ENCODE data around the gene CNTN5.

CNTN5 gene

DNA sequence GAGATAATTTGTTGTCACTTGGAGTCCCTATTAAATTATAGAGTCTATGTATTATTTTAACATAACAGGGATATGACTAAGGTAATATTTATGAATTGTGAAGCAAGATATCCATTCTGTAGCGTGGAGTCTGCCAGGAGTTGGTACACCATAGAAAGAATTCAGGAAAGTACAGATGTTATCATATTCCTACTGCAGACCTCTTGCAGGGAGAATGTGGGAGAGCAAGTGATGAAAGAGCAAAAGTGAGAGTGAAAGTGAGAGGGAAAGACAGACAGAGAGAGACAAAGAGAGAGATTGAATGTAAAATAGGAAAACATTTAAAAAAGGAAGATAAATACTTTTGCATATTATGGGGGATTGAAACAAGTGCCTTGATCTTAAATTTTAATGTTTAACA, 468.8 kb downstream of the CNTN5 start:
- H3K4me1 ChIP-seq: no peaks in the 10 kb centered on the region
- no peak overlapping the region for H3K4me3 ChIP-seq
- H3K4me2 ChIP-seq: no peak overlapping the region
- no peaks in the 10 kb centered on the region for H3K36me3 ChIP-seq
- H3K9me3 ChIP-seq (replicated peaks in 1 of 11): no peaks in the 10 kb centered on the region
- H3K27me3 ChIP-seq: no peaks in the 10 kb centered on the region
- no peaks in the 10 kb centered on the region for H4K20me1 ChIP-seq
- no peak overlapping the region for H3K9ac ChIP-seq
- no peak for TF ChIP-seq Cebpa-rat (IDR thresholded peaks at IDR 0.05)
- H3K27ac ChIP-seq: no peak overlapping the region

- H3K27me3 ChIP-seq: no peaks in the 10 kb centered on the region
- TF ChIP-seq Cebpa-rat (IDR thresholded peaks at IDR 0.05): no peak
- H4K20me1 ChIP-seq: no peaks in the 10 kb centered on the region
Observed at GRCh38 chr11:99494065-99494464, 473.3 kb downstream of the CNTN5 start.

DNA sequence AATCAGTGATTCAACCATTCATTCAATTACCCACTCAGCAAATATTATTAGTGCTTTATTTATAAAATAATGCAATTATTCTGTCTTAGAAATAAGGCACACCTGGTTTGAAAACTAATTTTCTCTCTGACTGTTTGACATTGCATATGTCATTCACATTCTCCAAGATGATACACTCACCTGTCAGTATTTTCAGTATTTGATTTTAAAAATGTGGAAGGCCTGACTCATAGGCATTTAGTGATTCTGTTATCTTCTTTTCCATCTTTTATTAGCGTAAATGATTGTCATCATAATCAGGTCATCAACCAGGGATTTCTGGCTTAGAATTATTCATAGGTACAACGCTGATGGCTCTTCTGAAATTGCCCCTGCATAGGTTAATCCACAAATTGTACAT, 480.9 kb downstream of the CNTN5 start:
- Histone ChIP-seq H3K36me3 (no peaks in the 10 kb centered on the region), H3K4me1 (peaks cover 0 to 10% (median 0%) of the 10 kb centered on the region in 10 experiments; a peak in 4 of 20 replicates), H3K4me2 (no peak overlapping the region), H3K4me3 (no peak overlapping the region), H3K27me3 (no peaks in the 10 kb centered on the region), H3K27ac (no peak overlapping the region), H4K20me1 (no peaks in the 10 kb centered on the region), H3K9me3 (replicated peaks in 1 of 11) (no peaks in the 10 kb centered on the region), H3K9ac (no peak overlapping the region)
- TF ChIP-seq Cebpa-rat (IDR thresholded peaks at IDR 0.05): no peak

More at GRCh38 chr11:99494065-99494464, 473.3 kb downstream of the CNTN5 start:
- Histone ChIP-seq H3K9me3 (replicated peaks in 1 of 11) (no peaks in the 10 kb centered on the region), H3K27ac (no peak overlapping the region), H3K4me3 (no peak overlapping the region), H3K9ac (no peak overlapping the region), H3K4me2 (no peak overlapping the region), H3K4me1 (peaks cover 0 to 12% (median 0%) of the 10 kb centered on the region in 10 experiments; a peak in 4 of 20 replicates), H3K36me3 (no peaks in the 10 kb centered on the region)

GRCh38 chr11:99505316-99505715, 484.6 kb downstream of the CNTN5 start:
- H3K27me3 ChIP-seq: no peaks in the 10 kb centered on the region
- no peak overlapping the region for H3K27ac ChIP-seq
- no peak overlapping the region for H3K4me2 ChIP-seq
- TF ChIP-seq Cebpa-rat (IDR thresholded peaks at IDR 0.05): no peak
- no peak overlapping the region for H3K9ac ChIP-seq
- no peaks in the 10 kb centered on the region for H3K9me3 ChIP-seq (replicated peaks in 1 of 11)
- H3K4me3 ChIP-seq: no peak overlapping the region
- no peaks in the 10 kb centered on the region for H3K36me3 ChIP-seq
- no peaks in the 10 kb centered on the region for H4K20me1 ChIP-seq
- H3K4me1 ChIP-seq: no peaks in the 10 kb centered on the region

- H3K27ac ChIP-seq: no peak overlapping the region
- no peaks in the 10 kb centered on the region for H3K4me1 ChIP-seq
- H3K27me3 ChIP-seq: no peaks in the 10 kb centered on the region
- no peaks in the 10 kb centered on the region for H3K36me3 ChIP-seq
- no peaks in the 10 kb centered on the region for H4K20me1 ChIP-seq
- no peaks in the 10 kb centered on the region for H3K9me3 ChIP-seq (replicated peaks in 1 of 11)
- TF ChIP-seq Cebpa-rat (IDR thresholded peaks at IDR 0.05): no peak
- no peak overlapping the region for H3K4me2 ChIP-seq
- no peak overlapping the region for H3K4me3 ChIP-seq
- H3K9ac ChIP-seq: no peak overlapping the region
Observed at GRCh38 chr11:99505831-99506230, 485.1 kb downstream of the CNTN5 start.

DNA sequence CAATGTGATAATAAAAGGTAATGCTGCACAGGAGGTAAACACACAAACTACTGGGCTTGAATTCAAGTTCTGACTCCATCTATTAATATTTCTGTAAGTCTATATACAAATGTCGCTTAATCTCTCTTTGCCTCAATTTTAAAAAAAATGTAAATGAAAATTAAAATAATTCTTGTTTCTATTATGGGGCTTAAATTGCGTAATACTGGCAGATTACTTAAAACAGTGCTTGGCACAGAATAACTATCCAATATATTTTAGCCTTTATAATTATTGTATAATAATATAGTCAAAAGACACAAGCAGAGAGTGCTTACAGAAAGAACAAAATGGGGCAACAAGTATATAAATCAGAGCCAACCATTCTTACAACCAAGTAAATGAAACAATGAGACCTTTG, 489.1 kb downstream of the CNTN5 start:
- no peaks in the 10 kb centered on the region for H3K27me3 ChIP-seq
- H3K4me3 ChIP-seq: no peak overlapping the region
- H3K27ac ChIP-seq: no peak overlapping the region
- no peak overlapping the region for H3K9ac ChIP-seq
- no peaks in the 10 kb centered on the region for H4K20me1 ChIP-seq
- H3K36me3 ChIP-seq: no peaks in the 10 kb centered on the region
- no peaks in the 10 kb centered on the region for H3K9me3 ChIP-seq (replicated peaks in 1 of 11)
- peak in 1 of 11 experiments; percentile 62; a peak in 2 of 22 replicates for TF ChIP-seq Cebpa-rat (IDR thresholded peaks at IDR 0.05)
- H3K4me2 ChIP-seq: no peak overlapping the region
- H3K4me1 ChIP-seq: no peaks in the 10 kb centered on the region

DNA sequence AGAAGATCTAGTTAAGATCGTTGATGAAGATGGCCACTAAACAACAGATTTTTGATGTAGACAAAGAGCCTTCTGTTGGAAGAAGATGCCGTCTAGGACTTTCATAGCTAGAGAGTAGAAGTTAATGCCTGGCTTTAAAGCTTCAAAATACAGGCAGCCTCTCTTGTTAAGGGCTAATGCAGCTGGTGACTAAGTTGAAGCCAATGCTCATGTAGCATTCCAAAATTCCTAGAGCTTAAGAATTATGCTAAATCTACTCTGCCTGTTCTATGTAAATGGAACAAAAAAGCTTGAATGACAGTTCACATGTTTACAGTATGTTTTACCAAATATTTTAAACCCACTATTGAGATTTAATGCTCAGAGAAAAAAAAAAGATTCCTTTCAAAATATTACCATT, 492.6 kb downstream of the CNTN5 start:
- Histone ChIP-seq H3K4me1 (no peaks in the 10 kb centered on the region), H3K4me2 (no peak overlapping the region), H3K9ac (no peak overlapping the region), H4K20me1 (no peaks in the 10 kb centered on the region), H3K9me3 (replicated peaks in 1 of 11) (no peaks in the 10 kb centered on the region), H3K27me3 (no peaks in the 10 kb centered on the region), H3K4me3 (no peak overlapping the region), H3K36me3 (no peaks in the 10 kb centered on the region), H3K27ac (no peak overlapping the region)
- TF ChIP-seq Cebpa-rat (IDR thresholded peaks at IDR 0.05): no peak

- Histone ChIP-seq H3K4me2 (no peak overlapping the region), H3K9ac (no peak overlapping the region), H3K9me3 (replicated peaks in 1 of 11) (no peaks in the 10 kb centered on the region), H3K4me1 (no peaks in the 10 kb centered on the region), H3K4me3 (no peak overlapping the region), H3K27ac (no peak overlapping the region), H3K27me3 (no peaks in the 10 kb centered on the region), H4K20me1 (no peaks in the 10 kb centered on the region), H3K36me3 (no peaks in the 10 kb centered on the region)
- TF ChIP-seq Cebpa-rat (IDR thresholded peaks at IDR 0.05): no peak
Observed at GRCh38 chr11:99519095-99519494, 498.3 kb downstream of the CNTN5 start.

GRCh38 chr11:99522467-99523173, 501.9 kb downstream of the CNTN5 start:
- H3K4me1 ChIP-seq: no peaks in the 10 kb centered on the region
- H3K9me3 ChIP-seq (replicated peaks in 1 of 11): no peaks in the 10 kb centered on the region
- H3K27ac ChIP-seq: no peak overlapping the region
- H4K20me1 ChIP-seq: no peaks in the 10 kb centered on the region
- H3K9ac ChIP-seq: no peak overlapping the region
- no peaks in the 10 kb centered on the region for H3K36me3 ChIP-seq
- H3K4me3 ChIP-seq: no peak overlapping the region
- H3K4me2 ChIP-seq: no peak overlapping the region
- TF ChIP-seq Cebpa-rat (IDR thresholded peaks at IDR 0.05): no peak
- H3K27me3 ChIP-seq: no peaks in the 10 kb centered on the region

- peaks cover 0 to 7% (median 0%) of the 10 kb centered on the region in 11 experiments; a peak in 1 of 22 replicates for H3K9me3 ChIP-seq (replicated peaks in 1 of 11)
- no peak for TF ChIP-seq Cebpa-rat (IDR thresholded peaks at IDR 0.05)
- H4K20me1 ChIP-seq: no peaks in the 10 kb centered on the region
Observed at GRCh38 chr11:99531468-99531867, 510.7 kb downstream of the CNTN5 start.

More at GRCh38 chr11:99531468-99531867, 510.7 kb downstream of the CNTN5 start:
- Histone ChIP-seq H3K4me1 (no peaks in the 10 kb centered on the region), H3K4me3 (no peak overlapping the region), H3K9ac (no peak overlapping the region), H3K27me3 (no peaks in the 10 kb centered on the region), H3K4me2 (no peak overlapping the region), H3K27ac (no peak overlapping the region), H3K36me3 (no peaks in the 10 kb centered on the region)
